Sciatic nerve (tissue), 2 donors: ENCODE data around the gene MKI67. TPM values are rescaled to one million over a fixed set of nuclear protein-coding genes. Genes with fewer than 3 reads are reported as not detected.
"Not testable (repeated sequence)": the region's sequence is repeated elsewhere in the genome, so short reads cannot be mapped to it uniquely, and the experiment has no call there.

ENCODE experiments used
- ATAC-seq: fragments of 200-7000 bp; cut with Tn5 transposase; one replicate; pipeline ENCODE4 v1.9.1; 2020; ENCODE audit warnings: mild to moderate bottlenecking, moderate library complexity
- DNase-seq: peaks from one replicate; pipeline ENCODE4 v3.0.0-alpha.2; 2020; ENCODE audit warnings: low spot score
- intact Hi-C: fragments of 100-400 bp; cut with DNase I; formaldehyde crosslinking; loops from one replicate; pipeline ENCODE4 v1.14.2; 2022
- total RNA-seq: library from RNA; stranded (reverse); fragmentation: NEBNext Ultra II Directional; extraction: Animal tissue kit (Norgen Biotek cat#: 25700); gene quantifications from one replicate; pipeline ENCODE4 v1.2.1, GENCODE V29; 2021
- donor health status: DM: no; HTN: no; CAD: no.
- donor health status: DM: no; HTN: no; CAD: no.

The MKI67 gene
- total RNA-seq, 1 donor from 2014 or later: 1.3 TPM

GRCh38 chr10:128150045-128150493 lies 23.8 kb upstream of the MKI67 start:
- ATAC-seq: peak; percentile 93

GRCh38 chr10:128149267-128150014 lies 23.2 kb upstream of the MKI67 start:
- DNase-seq: no peak
- intact Hi-C loops: no loop called here
- ATAC-seq: no peak

More at GRCh38 chr10:128150045-128150493, 23.8 kb upstream of the MKI67 start:
- DNase-seq: peak; percentile 67
- intact Hi-C loops: no loop called here

- ATAC-seq (no peak), DNase-seq (no peak)
- intact Hi-C loops: no loop called here
These were observed 21.4 kb upstream of the MKI67 start for GRCh38 chr10:128147669-128148068.

DNA sequence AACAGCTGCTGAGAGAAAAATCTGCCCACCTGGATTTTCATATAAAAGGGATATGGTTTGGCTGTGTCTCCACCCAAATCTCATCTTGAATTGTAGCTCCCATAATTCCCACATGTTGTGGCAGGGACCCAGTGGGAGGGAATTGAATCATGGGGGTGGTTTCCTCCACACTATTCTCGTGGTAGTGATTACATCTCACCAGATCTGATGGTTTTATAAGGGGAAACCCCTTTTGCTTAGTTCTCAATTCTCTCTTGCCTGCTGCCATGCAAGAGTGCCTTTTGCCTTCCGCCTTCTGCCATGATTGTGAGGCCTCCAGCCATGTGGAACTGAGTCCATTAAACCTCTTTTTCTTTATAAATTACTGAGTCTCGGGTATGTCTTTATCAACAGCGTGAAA lies 20.8 kb upstream of the MKI67 start:
- DNase-seq (no peak), ATAC-seq (no peak)
- intact Hi-C loops: no loop called here

DNA sequence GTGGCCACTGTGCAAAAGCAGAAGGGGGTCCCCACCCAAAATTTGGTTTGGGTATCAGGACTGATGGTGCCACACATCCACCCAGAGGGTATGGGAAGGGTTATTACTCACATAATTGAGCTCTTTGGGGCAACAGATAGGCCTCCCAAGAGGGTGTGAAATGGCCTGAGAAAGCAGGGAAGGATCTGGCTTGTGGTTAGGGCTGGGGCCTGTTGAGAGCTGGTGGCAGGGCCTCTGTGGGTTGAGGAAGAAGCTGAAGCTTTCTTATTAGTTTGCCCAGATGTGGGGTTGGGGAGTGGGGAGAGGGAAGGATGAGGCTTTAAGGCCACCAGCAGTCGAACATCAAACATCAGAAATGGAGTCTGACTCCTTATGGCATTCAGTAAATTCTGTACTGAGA lies 18.3 kb upstream of the MKI67 start:
- ATAC-seq (no peak), DNase-seq (no peak)
- intact Hi-C loops: no loop called here

- intact Hi-C loops: no loop called here
- DNase-seq: no peak
These were observed 17.3 kb upstream of the MKI67 start for GRCh38 chr10:128143531-128143930.

GRCh38 chr10:128140425-128140824 lies 14.2 kb upstream of the MKI67 start:
- ATAC-seq (no peak), DNase-seq (no peak)
- intact Hi-C loops: no loop called here

More at GRCh38 chr10:128143531-128143930, 17.3 kb upstream of the MKI67 start:
- no peak for ATAC-seq

DNA sequence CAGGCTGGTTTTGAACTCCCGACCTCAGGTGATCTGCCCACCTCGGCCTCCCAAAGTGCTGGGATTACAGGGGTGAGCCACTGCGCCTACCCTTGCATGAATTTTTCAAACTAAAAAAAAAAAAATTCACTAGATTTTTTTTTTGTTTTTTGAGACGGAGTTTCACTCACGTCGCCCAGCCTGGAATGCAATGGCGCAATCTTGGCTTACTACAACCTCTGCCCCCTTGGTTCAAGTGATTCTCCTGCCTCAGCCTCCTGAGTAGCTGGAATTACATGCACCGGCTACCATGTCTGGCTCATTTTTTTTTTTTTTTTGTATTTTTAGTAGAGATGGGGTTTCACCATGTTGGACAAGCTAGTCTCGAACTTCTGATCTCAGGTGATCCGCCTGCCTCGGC lies 12.2 kb upstream of the MKI67 start:
- DNase-seq, ATAC-seq, intact Hi-C loops: not testable (repeated sequence)

DNA sequence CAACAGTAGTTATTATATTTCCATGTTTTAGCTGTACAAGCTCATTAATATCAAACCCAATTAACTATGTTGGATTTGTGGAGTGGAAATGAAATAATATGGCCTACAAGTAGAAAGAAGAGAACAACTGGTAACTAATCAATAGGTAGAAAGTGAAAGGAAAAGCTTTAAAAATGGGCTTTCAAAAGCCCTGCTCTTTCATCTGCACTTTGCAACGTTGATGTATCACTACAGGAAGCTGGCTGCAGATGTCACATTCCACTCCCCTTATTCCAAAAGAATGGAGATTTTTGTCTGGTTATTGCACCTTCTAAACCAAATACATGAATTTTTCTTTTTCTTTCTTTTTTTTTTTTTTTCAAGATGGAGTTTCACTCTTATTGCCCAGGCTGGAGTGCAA lies 11.7 kb upstream of the MKI67 start:
- intact Hi-C loops: no loop called here
- ATAC-seq (no peak), DNase-seq (no peak)

GRCh38 chr10:128130051-128130450 lies 3.8 kb upstream of the MKI67 start:
- ATAC-seq (no peak), DNase-seq (no peak)
- intact Hi-C loops: no loop called here

DNA sequence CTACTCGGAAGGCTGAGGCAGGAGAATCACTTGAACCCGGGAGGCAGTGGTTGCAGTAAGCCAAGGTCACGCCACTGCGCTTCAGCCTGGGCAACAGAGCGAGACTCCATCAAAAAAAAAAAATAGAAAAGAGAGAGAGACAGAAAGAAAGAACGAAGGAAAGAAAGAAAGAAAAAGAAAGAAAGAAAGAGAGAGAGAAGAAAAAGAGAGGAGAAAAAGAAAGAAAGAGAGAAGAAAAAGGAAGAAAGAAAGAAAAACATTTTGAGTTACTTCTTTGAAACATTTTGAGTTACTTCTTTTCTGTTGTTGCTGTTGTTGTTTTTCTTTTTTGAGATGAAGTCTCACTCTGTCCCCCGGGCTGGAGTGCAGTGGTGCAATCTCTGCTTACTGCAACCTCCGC lies 2.4 kb upstream of the MKI67 start:
- ATAC-seq (no peak), DNase-seq (no peak)
- intact Hi-C loops: no loop called here

- no peak for DNase-seq
- intact Hi-C loops: no loop called here
- ATAC-seq: no peak
These were observed 743 bp downstream of the MKI67 start for GRCh38 chr10:128125416-128125943.

GRCh38 chr10:128124813-128125403 lies 1.3 kb downstream of the MKI67 start:
- DNase-seq (no peak), ATAC-seq (no peak)
- intact Hi-C loops: no loop called here

DNA sequence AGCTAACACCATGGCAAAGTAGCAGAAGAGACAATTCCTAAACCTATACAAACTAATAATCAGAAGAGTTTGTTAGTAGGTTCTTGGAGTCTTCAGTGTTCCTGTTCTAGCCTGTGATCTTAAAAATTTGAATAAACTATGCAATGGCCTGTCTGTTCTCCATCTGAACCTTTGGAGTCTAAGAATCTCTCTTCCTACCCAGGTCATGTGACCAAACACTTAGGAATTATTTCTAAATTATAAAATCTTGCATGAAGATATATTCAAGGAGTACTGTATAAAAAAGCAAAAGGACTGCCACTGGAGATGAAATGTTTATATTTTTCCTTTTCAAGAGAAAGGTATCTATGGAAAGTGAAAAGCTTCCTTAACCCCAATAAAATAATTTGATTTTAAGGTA lies 2.4 kb downstream of the MKI67 start:
- DNase-seq: no peak
- ATAC-seq: no peak
- intact Hi-C loops: no loop called here

DNA sequence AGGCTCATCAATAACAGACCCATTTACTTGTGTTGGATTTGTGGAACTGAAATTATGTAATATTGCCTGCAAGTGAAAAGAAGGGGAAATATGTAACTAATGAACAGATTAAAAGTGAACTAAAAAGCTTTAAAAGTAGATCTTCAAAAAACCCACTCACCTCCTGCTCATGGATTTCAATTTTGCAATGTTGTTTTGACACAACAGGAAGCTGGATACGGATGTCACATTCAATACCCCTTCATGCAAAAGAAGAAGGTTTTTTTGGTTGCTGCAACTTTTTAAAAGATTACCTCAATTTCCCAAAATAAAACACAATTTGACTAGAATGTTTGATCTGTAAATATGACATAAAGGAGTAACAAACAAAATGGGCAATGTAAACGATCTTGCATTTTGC lies 3.3 kb downstream of the MKI67 start:
- ATAC-seq (no peak), DNase-seq (no peak)
- intact Hi-C loops: no loop called here

DNA sequence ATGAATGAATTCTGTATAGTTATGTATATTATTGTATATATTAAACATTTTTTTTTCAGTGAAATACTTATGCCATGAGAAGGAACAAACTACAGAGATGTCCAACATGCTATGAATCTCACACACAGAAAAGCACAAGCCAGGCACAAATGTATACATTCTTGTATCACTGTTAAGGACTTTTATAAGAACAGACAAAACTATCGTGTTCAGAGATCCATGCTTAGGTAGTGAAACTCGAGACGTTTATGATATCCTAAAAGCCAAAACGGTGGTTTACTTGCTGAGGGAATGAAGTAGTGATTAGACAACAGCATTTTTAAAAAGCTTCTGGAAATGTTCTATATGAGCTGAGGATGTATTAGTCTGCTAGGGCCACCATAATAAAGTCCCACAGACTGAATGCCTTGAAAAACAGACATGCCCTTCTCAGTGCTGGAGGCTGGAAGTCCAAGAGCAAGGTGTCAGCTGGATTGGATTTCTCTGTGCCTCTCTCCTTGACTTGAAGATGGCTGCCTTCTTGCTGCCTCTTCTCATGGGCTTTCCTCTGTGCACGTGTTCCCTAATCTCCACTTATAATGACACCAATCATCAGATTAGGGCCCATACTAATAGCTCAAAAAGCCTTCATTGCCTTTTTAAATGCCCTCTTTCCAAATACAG lies 4.3 kb downstream of the MKI67 start:
- no peak for DNase-seq
- ATAC-seq: no peak
- intact Hi-C loops: no loop called here

GRCh38 chr10:128116851-128117615 lies 9.2 kb downstream of the MKI67 start:
- intact Hi-C loops: no loop called here
- no peak for ATAC-seq
- DNase-seq: no peak

- no peak for DNase-seq
- intact Hi-C loops: no loop called here
- no peak for ATAC-seq
These were observed 10.0 kb downstream of the MKI67 start for GRCh38 chr10:128116187-128116586.

DNA sequence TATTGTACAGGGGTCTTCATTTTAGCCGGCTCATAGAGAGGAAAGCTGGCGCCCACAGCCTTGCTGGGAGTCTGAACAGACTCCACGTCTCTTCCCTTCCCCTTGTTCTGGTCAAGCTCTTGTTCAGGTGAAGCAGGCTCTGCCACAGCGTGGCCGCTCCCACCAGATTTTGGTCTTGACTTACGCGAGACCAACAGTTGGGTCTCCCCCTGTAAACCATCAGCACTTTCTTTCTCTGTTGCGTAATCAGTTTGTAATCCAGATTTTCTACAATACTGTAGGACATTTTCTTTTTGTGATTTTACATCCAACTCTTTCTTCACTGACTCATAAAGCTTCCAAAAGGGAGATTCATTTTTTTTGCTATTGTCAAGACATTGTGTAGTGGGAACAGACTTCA lies 10.9 kb downstream of the MKI67 start:
- intact Hi-C loops: no loop called here
- no peak for ATAC-seq
- DNase-seq: no peak
